Cardiac muscle cell (in vitro differentiated cells and primary cell): ENCODE measurements around the gene COMMD2. TPM values are rescaled to one million over a fixed set of nuclear protein-coding genes. Genes with fewer than 3 reads are reported as not detected.

Source experiments
- DNase-seq, 2 donors: peaks; one replicate each; pipeline versions ENCODE4 v3.0.0 to v3.0.0-alpha.2; 2010 to 2017; ENCODE audit warnings: low read depth in 1 of 2, low spot score in 1 of 2
- H3K27ac ChIP-seq: fragments of 200-600 bp; sonication (generic); 2 replicates; pipeline ENCODE4 v1.5.1; 2016
- H3K27me3 ChIP-seq: fragments of 200-600 bp; sonication (generic); 2 replicates; pipeline ENCODE4 v1.6.0; 2016; ENCODE audit warnings: control low read depth
- H3K36me3 ChIP-seq: fragments of 200-600 bp; sonication (generic); 2 replicates; pipeline ENCODE4 v1.5.1; 2016; ENCODE audit warnings: control low read depth
- H3K4me1 ChIP-seq: fragments of 200-600 bp; sonication (generic); 2 replicates; pipeline ENCODE4 v1.8.1; 2017; ENCODE audit warnings: low read depth, mild to moderate bottlenecking, mixed run types
- H3K4me3 ChIP-seq: fragments of 200-600 bp; sonication (generic); 2 replicates; pipeline ENCODE4 v1.5.1; 2016; ENCODE audit warnings: mild to moderate bottlenecking
- H3K9me3 ChIP-seq: fragments of 200-600 bp; sonication (generic); 2 replicates; pipeline ENCODE4 v1.5.1; 2017; ENCODE audit warnings: low read depth, mild to moderate bottlenecking, control low read depth
- CTCF ChIP-seq: IDR thresholded peaks from 2 replicates; pipeline ENCODE4 v1.5.1; 2012; ENCODE audit warnings: low read depth, mild to moderate bottlenecking, low read length
- polyA plus RNA-seq: library from polyadenylated mRNA; unstranded; fragments of >200 nt; fragmentation: Nextera tagmentation; extraction: Ambion mirVana; gene quantifications from 2 replicates; pipeline ENCODE4 v1.2.1, GENCODE V29; 2016
- total RNA-seq: library from RNA; depleted of rRNA; stranded (reverse); fragments of >200 nt; gene quantifications from 2 replicates; pipeline ENCODE4 v1.2.3, GENCODE V29; 2016

The COMMD2 gene
- total and polyA plus RNA-seq, 2 experiments from 2014 or later: 30.9 to 42.8 TPM

- Histone ChIP-seq H3K27ac (no peak overlapping the region), H3K36me3 (no peaks in the 10 kb centered on the region)
- TF ChIP-seq CTCF: no peak
Measured at GRCh38 chr3:149764302-149764701, 12.0 kb upstream of the COMMD2 start.

GRCh38 chr3:149763565-149764195 is 11.4 kb upstream of the COMMD2 start:
- no peak for DNase-seq
- H3K27me3 ChIP-seq: peaks cover 36% of the 10 kb centered on the region

More at GRCh38 chr3:149764302-149764701, 12.0 kb upstream of the COMMD2 start:
- Histone ChIP-seq H3K27me3 (peaks cover 36% of the 10 kb centered on the region), H3K9me3 (no peaks in the 10 kb centered on the region), H3K4me3 (no peak overlapping the region), H3K4me1 (no peaks in the 10 kb centered on the region)
- DNase-seq: no peak

GRCh38 chr3:149753717-149754116 is 1.4 kb upstream of the COMMD2 start:
- peaks cover 6% of the 10 kb centered on the region for H3K4me1 ChIP-seq
- peaks cover 5% of the 10 kb centered on the region for H3K36me3 ChIP-seq
- no peak overlapping the region for H3K4me3 ChIP-seq
- peaks cover 2% of the 10 kb centered on the region for H3K27me3 ChIP-seq
- no peak overlapping the region for H3K27ac ChIP-seq
- TF ChIP-seq CTCF: no peak
- no peaks in the 10 kb centered on the region for H3K9me3 ChIP-seq
- peak in 1 of 2 donors; percentile 6 for DNase-seq

More at GRCh38 chr3:149763565-149764195, 11.4 kb upstream of the COMMD2 start:
- Histone ChIP-seq H3K36me3 (no peaks in the 10 kb centered on the region), H3K9me3 (no peaks in the 10 kb centered on the region), H3K4me3 (no peak overlapping the region), H3K27ac (no peak overlapping the region), H3K4me1 (no peaks in the 10 kb centered on the region)
- no peak for TF ChIP-seq CTCF

GRCh38 chr3:149752788-149753136 is 473 bp upstream of the COMMD2 start:
- H3K4me1 ChIP-seq: peaks cover 6% of the 10 kb centered on the region
- no peak for TF ChIP-seq CTCF
- no peak overlapping the region for H3K27ac ChIP-seq

GRCh38 chr3:149751551-149751950 is 738 bp downstream of the COMMD2 start:
- Histone ChIP-seq H3K4me3 (peak overlapping the region; percentile 93), H3K27me3 (no peaks in the 10 kb centered on the region), H3K27ac (no peak overlapping the region), H3K9me3 (no peaks in the 10 kb centered on the region), H3K36me3 (peaks cover 11% of the 10 kb centered on the region), H3K4me1 (peaks cover 6% of the 10 kb centered on the region)
- no peak for DNase-seq
- TF ChIP-seq CTCF: no peak

More at GRCh38 chr3:149752788-149753136, 473 bp upstream of the COMMD2 start:
- DNase-seq: no peak
- Histone ChIP-seq H3K4me3 (peak overlapping the region; percentile 93), H3K27me3 (no peaks in the 10 kb centered on the region), H3K36me3 (peaks cover 5% of the 10 kb centered on the region), H3K9me3 (no peaks in the 10 kb centered on the region)
